SKM-1 treated with dmso at 0.1 percent for 144 hours (cell line): ENCODE results near the gene DKC1.
"Not testable (repeated sequence)": the region's sequence is repeated elsewhere in the genome, so short reads cannot be mapped to it uniquely, and the experiment has no call there.

ENCODE experiments used
- DNase-seq: peaks from one replicate; lab custom pipeline; 2025; ENCODE audit not compliant: unreplicated experiment; lab: John Stamatoyannopoulos, UW

The DKC1 gene

DNA sequence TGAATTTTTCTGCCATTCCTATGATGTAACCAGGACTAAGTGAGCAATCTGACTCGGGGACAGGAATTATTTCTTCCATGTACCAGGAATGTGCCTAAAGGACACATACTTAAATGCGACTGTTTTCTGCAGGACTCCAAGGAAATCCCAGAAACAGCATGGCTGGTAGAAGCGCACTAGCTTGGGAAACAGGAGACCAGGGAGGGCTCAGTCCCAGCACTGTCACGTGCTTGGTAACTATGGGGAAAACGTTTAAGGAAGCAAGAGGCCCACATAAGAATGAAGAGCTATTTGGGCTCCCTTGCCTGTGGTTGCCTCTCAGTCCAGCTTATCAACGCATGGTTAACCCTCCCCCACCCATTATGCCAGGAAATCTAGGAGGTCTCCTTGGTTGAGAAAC, 23.1 kb downstream of the DKC1 start:
- no peak for DNase-seq

DNA sequence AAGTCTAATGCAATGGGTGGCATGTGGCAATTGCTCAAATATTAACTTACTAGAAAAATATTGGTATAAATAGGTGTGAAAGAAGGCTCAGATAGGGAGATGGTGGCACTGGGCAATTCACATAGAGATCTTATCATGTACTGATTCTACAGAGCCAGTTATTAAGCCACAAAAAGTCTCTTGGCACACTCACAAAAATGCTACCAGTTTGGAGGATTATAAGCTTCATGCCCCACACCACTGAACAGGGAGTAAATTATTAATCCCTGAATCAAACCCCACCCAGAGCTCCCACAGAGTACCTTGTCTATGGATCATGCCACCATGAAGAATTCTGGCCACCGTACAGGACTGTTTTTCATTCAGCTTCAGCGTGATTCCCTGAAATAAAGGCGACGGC, 28.8 kb downstream of the DKC1 start:
- DNase-seq, result no peak

DNA sequence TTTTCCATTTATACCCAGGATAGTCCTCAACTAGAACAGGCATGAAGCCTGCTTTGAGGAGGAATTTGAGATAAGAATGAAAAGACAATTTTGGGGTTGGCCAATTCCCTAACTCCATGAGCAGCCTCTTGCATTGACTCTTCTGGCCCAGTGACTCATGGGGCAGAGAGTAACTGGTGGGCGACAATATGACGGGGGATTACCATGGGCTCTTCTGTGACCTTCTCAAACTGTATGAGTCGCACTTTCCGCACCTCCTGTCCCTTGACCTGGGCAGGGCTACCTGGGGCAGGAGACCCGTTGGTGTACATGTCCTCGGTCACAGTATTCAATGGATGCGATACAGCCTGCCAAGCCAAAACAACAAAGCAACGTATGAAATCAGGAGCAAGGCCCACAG, 29.3 kb downstream of the DKC1 start:
- DNase-seq, result no peak

GRCh38 chrX:154793084-154793795, 30.6 kb downstream of the DKC1 start:
- DNase-seq, result no peak

GRCh38 chrX:154795016-154795415, 32.4 kb downstream of the DKC1 start:
- DNase-seq, result no peak

GRCh38 chrX:154797006-154797405, 34.3 kb downstream of the DKC1 start:
- no peak for DNase-seq

DNA sequence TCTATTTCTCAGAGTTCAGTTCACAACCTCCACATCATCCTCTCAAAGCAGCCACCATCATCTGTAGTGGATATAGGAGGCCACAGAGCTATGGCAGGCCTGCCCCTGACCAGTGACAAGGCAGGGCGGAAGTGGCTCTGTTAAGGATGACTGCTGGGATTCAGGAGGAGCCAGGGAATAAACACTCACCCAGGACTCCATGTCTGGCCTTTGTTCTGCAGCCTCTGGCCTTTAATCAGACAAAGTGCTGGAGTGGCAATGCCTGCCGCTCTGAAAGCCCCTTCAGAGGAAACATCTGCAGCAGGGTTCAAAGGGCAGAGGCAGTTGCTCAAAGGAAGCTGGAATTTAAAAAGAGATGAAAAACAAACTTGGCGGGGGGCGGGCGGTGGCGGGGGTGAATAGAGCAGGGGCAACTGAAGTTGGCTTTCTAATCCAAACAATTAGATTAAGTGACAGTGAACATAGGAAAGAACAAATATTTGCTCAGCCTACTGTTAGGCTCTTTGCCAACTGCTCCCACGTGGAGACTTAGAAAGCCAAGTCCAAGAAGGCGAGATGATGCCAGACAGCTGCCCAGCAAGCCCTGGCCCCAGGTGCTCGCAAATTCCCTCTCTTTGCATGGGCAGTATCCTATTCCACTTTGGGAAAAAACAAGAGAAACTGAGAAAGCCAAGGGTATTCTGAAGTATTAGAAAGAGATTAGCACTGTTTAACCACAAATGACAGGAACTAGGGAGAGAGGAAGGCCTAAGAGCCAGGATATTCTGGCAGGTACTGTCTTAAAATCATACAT, 37.1 kb downstream of the DKC1 start:
- DNase-seq, result no peak

DNA sequence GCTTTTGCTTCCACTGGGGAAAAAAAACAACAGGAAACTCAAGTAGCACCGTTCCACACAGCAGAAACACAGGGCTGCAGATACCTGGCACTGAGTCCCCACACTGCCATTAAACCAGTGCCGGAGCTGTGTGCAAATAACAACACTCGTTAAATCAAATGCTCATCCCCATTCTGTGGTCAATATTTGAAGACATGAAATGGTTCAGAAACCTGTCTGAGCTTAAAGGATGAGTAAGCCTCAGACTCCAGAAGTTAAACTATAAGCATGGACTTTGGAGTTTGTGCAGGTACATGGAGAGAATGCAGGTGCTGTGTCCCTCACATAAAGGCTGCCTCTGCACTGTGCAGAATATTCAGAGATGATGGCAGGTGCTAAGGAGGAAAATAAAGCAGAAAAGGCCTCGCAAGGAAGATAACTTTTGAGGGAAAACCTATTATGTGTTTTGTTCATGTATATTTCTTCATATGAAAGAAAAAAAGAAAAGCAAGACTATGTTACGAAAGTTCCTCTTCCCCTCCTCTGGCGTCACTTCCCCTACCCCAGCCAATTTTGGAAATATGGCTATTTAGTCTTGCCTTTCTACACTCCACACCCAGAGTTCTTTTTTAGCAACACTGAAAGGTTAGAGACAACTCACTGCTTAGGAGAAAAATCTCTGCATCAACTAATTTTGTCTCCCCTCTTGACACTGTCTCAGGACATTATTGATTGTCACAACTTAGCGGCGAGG, 38.0 kb downstream of the DKC1 start:
- DNase-seq, result peak; percentile 53

DNA sequence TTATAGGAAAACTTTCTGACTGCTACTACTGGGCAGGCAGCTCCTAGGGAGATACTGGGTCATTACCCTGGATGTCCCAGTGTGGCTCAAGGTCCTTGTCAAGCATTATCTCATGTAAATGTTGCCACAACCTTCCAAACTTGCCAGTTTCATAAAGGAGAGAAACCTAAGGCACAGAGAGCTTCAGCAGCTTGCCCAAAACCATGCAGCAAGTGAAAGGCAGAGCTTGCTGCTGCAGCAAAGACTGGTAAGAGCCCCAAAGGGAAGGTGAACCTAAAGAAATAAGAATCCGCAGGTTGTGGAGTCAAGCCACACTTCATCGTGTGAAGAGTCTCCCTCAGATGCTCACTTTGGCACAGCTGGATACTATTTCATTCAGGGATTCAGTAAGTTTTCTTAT, 40.3 kb downstream of the DKC1 start:
- no peak for DNase-seq

DNA sequence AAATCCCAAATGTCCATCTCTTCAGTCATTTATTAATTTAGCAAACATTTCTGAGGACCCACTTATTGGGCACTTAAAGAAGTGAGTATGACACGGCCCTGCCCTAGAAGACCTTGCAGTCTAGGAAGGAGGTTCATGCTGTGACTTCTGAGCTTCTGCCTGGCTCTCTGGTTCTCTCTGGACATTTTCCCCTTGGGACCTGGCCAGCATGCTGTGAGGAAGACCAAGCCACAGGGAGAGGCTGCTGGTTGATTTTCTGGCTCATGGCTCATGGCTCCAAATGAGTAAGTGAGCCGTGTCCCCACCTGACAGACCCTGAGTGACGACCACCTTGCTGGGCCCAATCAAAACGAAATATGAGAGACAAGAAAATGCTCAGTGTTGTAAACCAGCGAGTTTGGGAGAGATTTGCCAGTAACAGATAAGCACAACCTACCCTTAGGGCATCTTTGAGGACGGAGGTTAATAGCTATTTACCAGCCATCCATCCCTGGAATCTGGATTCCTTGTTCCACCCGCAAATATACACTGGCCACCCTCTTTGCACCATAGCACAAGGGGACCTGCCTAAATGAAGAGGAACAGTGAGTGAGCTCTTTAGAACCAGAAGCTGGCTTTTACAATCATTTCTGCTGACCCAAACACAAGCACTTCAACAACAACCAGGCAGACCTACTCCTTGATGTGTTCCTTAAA, 41.7 kb downstream of the DKC1 start:
- DNase-seq, result no peak

GRCh38 chrX:154804957-154805695, 42.5 kb downstream of the DKC1 start, which contains the start of gene MPP1:
Gene MPP1, minus strand, starts transcription at chrX:154805485. Its CDS starts 112 bp downstream, at chrX:154805373.
- DNase-seq, result peak; percentile 40

DNA sequence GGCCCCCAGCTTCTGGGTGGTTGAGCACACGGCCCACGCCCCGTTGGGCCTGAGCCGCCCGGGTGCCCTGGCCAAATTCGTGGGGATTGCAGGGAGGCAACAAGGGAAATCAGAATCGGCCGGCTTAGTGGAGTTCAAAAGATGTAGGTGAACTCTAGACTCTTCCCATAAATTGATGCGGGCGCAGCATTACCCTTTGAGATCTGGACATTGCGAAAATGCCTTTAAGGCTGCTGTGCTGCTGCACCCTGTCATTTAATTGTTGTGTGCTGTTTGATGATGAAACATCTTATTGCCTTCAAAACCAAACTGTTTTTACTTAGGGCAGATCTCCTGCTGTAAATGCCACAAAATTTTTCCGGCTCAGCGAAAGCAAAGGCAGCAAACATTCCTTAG, 43.0 kb downstream of the DKC1 start:
- peak; percentile 20 for DNase-seq

GRCh38 chrX:154806837-154807501, 44.3 kb downstream of the DKC1 start:
- no peak for DNase-seq

- DNase-seq, result no peak
Observed at GRCh38 chrX:154809939-154810665, 47.4 kb downstream of the DKC1 start.

- DNase-seq, result no peak
Observed at GRCh38 chrX:154812341-154813101, 49.9 kb downstream of the DKC1 start.

DNA sequence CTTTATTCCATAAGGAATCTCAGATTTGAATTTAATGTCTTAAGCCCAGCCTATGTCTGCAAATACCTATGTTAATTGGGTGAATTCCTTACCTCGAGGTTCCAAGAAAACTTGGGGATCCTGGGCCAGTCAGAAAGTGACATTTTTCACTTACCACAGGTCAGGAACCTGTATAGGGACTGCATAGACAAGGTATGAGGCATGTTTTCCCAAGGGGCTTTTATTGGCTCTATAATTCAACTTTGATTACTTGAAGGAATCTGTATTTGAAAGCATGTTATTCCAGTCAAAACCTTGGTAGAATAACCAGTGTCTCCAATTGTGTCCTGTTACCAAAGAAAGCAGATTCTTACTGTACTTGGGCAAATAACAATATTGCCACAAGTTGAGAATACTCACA, 51.1 kb downstream of the DKC1 start:
- no peak for DNase-seq

DNA sequence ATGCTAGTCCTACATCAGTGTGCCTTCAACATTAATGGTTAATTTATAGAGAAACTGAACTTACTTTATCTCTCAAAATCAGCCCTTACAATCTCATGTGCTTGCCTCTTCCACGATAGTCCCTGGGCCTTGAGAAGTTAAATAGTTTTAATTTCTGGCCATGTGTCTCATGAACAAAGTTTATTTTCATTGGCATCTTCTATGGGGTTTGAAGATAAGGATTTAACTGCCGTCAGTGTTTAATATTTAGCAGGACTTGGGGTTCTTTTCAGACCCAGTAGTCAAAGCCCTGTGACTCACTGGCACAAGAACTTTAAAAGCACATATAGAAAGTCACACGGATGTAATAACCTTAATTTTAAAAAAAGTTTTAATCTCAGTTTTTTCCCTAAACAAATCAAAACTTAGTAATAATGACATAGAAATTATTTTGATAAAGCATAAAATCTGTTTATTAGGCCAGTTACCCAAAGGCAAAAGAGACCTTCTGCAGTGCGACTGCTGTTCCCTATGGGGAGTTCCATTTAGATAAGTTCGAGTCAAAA, 52.7 kb downstream of the DKC1 start:
- DNase-seq, result no peak

DNA sequence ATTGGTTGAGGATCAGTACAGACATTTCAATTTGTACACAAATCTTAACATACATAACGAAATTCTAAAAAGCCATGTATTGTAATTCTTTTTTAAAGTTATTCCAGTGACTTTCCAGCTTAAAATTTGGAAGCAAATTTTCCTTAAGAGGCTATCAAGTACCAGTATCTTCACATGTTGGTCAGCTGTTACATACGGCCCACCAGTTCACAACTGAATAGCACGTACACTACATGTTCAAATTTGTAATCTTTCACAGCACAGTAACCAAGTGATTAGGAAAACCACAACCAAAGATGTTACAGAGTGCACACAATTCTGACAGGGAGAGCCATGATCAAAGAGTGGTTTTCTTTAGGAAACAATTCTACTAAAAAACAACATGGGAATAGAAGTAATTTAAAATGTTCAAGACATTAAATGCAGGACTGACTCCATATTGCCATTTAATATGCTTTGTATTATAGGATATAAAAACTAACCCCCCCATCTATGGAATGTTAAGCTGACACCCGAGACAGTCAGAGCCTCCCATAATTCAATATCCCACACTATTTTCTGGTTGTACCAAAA, 53.7 kb downstream of the DKC1 start:
- not testable (repeated sequence) for DNase-seq
